Measurements from ENCODE around the gene APOA1.

DNA sequence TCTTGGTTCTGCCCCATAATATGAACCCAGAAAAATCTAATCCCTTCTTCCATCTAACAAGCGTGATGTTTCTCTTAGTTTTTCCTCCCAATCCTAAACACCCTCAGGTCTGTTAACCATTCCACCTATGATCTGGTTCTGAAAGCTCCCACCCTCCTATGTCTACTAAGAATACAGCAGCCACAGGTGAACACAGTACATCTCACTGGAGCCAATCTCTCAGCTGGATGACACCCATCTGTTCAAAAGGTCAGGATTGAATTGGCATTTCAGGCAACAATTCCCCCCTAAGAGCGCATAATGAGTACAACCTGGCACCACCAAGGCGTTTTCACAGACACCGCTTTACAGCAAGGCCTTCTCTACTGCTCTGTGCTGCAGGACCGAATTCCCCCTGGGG, 19.0 kb upstream of the APOA1 start:
- TF ChIP-seq, protein P1, sequence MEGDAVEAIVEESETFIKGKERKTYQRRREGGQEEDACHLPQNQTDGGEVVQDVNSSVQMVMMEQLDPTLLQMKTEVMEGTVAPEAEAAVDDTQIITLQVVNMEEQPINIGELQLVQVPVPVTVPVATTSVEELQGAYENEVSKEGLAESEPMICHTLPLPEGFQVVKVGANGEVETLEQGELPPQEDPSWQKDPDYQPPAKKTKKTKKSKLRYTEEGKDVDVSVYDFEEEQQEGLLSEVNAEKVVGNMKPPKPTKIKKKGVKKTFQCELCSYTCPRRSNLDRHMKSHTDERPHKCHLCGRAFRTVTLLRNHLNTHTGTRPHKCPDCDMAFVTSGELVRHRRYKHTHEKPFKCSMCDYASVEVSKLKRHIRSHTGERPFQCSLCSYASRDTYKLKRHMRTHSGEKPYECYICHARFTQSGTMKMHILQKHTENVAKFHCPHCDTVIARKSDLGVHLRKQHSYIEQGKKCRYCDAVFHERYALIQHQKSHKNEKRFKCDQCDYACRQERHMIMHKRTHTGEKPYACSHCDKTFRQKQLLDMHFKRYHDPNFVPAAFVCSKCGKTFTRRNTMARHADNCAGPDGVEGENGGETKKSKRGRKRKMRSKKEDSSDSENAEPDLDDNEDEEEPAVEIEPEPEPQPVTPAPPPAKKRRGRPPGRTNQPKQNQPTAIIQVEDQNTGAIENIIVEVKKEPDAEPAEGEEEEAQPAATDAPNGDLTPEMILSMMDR (IDR thresholded peaks at IDR 0.05; ENCODE audit: insufficient read depth, low read length, poor library complexity, severe bottlenecking) = no peak
- no peak for TF ChIP-seq EZH2phosphoT487 (conservative IDR thresholded peaks at IDR 0.05; ENCODE audit: low read length)
